ENCODE data around the gene EXOSC3.

DNA sequence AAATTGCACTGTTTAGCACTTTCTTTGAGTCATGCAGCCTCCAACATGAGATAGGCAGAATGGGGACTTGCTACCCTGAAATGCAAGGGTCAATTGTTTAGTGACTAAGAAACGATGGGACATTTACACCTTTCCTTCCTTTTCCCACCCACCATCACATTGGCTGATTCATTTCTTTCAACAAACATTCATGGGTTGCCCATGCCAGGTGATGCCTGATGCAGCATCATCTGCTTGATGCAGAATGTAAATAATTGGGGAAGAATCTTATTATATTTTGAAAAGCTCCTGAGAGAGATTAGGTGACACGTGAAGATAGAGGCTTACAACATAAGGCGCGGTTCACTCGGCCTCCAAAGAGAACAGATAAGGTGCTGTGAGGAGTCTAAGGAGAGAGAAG lies 35.7 kb downstream of the EXOSC3 start:
- no peak for TF ChIP-seq CHD2 (IDR thresholded peaks at IDR 0.05; ENCODE audit: low read length)
- TF ChIP-seq CREB1 (IDR thresholded peaks at IDR 0.05), result no peak
- no peak for TF ChIP-seq RAD21 (IDR thresholded peaks at IDR 0.05 in 1 of 2, conservative IDR thresholded peaks at IDR 0.05 in 1 of 2; ENCODE audit: low read depth in 2 of 2, low read length in 2 of 2)
- no peak for TF ChIP-seq POLR2AphosphoS5 (IDR thresholded peaks at IDR 0.05; ENCODE audit: low read depth, low read length)
- no peak for TF ChIP-seq EZH2 (IDR thresholded peaks at IDR 0.05; ENCODE audit: low read depth, low read length, severe bottlenecking)
- no peak for TF ChIP-seq CTCF (IDR thresholded peaks at IDR 0.05; ENCODE audit: control extremely low read depth in 1 of 3, insufficient read depth in 1 of 3, low read depth in 1 of 3, low read length in 3 of 3)
- no peak for TF ChIP-seq KDM1A (IDR thresholded peaks at IDR 0.05; ENCODE audit: borderline replicate concordance, low read length)
- TF ChIP-seq YY1 (IDR thresholded peaks at IDR 0.05; ENCODE audit: low read depth, low read length), result no peak
